GM23248 (cell line): Measurements from ENCODE around the gene SMTN.

Experiments
- EZH2 ChIP-seq: fragments of 200-600 bp; sonication (generic); IDR thresholded peaks from 2 replicates; pipeline ENCODE4 v1.6.1; 2018; ENCODE audit warnings: antibody characterized with exemption, mild to moderate bottlenecking; ENCODE audit not compliant: insufficient read depth, poor library complexity, severe bottlenecking
- EZH2phosphoT487 ChIP-seq: fragments of 200-600 bp; sonication (generic); IDR thresholded peaks from 2 replicates; pipeline ENCODE4 v1.6.1; 2018; ENCODE audit warnings: antibody characterized with exemption, moderate library complexity, mild to moderate bottlenecking, low read depth; ENCODE audit not compliant: insufficient read depth

- TF ChIP-seq EZH2phosphoT487 (no peak), EZH2 (no peak)
These were observed 23.8 kb downstream of the SMTN start for GRCh38 chr22:31104869-31105268.
